Lung (tissue), 12 donors: ENCODE measurements around the gene RPS2. TPM values are rescaled to one million over a fixed set of nuclear protein-coding genes. Genes with fewer than 3 reads are reported as not detected.
A peak's percentile ranks its signal among the peaks of the same experiment; 100 is the strongest.

ENCODE experiments used
- ATAC-seq: fragments of 200-7000 bp; cut with Tn5 transposase; one replicate; pipeline ENCODE4 v1.9.1; 2020; ENCODE audit warnings: moderate number of reproducible peaks; ENCODE audit not compliant: insufficient read depth, low FRiP score
- DNase-seq, 3 donors: peaks; one replicate each; pipeline ENCODE4 v3.0.0-alpha.2; 2013 to 2017
- H3K27ac ChIP-seq, 2 donors: one replicate each; pipeline ENCODE4 v1.5.1; 2013; ENCODE audit warnings: mild to moderate bottlenecking in 2 of 2, moderate library complexity in 2 of 2, control low read depth in 1 of 2, inconsistent platforms in 1 of 2, low read depth in 1 of 2, low read length in 1 of 2
- H3K27me3 ChIP-seq, 3 donors: one replicate each; pipeline ENCODE4 v1.5.1; 2013; ENCODE audit warnings: low read length in 2 of 3; ENCODE audit not compliant: control insufficient read depth in 3 of 3, insufficient read depth in 3 of 3
- H3K36me3 ChIP-seq, 4 donors: one replicate each; pipeline ENCODE4 v1.5.1; 2013; ENCODE audit warnings: low read length in 4 of 4, mild to moderate bottlenecking in 1 of 4, moderate library complexity in 1 of 4; ENCODE audit not compliant: control insufficient read depth in 4 of 4, insufficient read depth in 4 of 4
- H3K4me1 ChIP-seq, 5 donors: one replicate each; pipeline ENCODE4 v1.5.1; 2013; ENCODE audit warnings: low read length in 5 of 5, mild to moderate bottlenecking in 2 of 5, moderate library complexity in 1 of 5; ENCODE audit not compliant: control insufficient read depth in 5 of 5, insufficient read depth in 5 of 5
- H3K4me3 ChIP-seq: one replicate; pipeline ENCODE4 v1.5.1; 2013; ENCODE audit warnings: mild to moderate bottlenecking, control low read depth, moderate library complexity
- H3K9ac ChIP-seq, 2 donors: one replicate each; pipeline ENCODE4 v1.5.1; 2013; ENCODE audit warnings: low read length in 2 of 2, control low read depth in 1 of 2; ENCODE audit not compliant: insufficient read depth in 1 of 2
- H3K9me3 ChIP-seq, 4 donors: one replicate each; pipeline ENCODE4 v1.5.1; 2013; ENCODE audit warnings: low read length in 3 of 4, mild to moderate bottlenecking in 1 of 4, moderate library complexity in 1 of 4; ENCODE audit not compliant: control insufficient read depth in 4 of 4, insufficient read depth in 3 of 4
- WGBS, 2 donors: extraction: QIAGEN DNeasy Blood & Tissue Kit; methylation state at CpG; one replicate each; pipeline ENCODE4 v1.1.7; 2013; 5-methylcytosine and 5-hydroxymethylcytosine counted together
- polyA plus RNA-seq, 2 donors: library from polyadenylated mRNA; stranded (reverse); fragments of 200-250 nt; gene quantifications; one replicate each; pipeline ENCODE4 v1.2.1, GENCODE V29; 2013
- total RNA-seq, 2 donors: library from RNA; depleted of rRNA in 1 of 2; stranded (reverse); fragments of >200 nt in 1 of 2; gene quantifications; one replicate each; pipeline ENCODE4 v1.2.1, GENCODE V29; 2014 to 2021
- TF ChIP-seq, protein P1 (sequence below): IDR thresholded peaks from 2 replicates; pipeline ENCODE4 v1.5.1; 2012; ENCODE audit warnings: mild to moderate bottlenecking; ENCODE audit errors: control extremely low read depth, extremely low read depth
- donor health status: control.
- donor health status: control.
- donor health status: Bipolar disorder and iron deficiency.
- donor health status: healthy.
- donor health status: DM: yes; HTN: yes; CAD: no.

Gene RPS2
- total and polyA plus RNA-seq, 4 donors, result 1,331 to 5,214 (median 2,779) TPM

DNA sequence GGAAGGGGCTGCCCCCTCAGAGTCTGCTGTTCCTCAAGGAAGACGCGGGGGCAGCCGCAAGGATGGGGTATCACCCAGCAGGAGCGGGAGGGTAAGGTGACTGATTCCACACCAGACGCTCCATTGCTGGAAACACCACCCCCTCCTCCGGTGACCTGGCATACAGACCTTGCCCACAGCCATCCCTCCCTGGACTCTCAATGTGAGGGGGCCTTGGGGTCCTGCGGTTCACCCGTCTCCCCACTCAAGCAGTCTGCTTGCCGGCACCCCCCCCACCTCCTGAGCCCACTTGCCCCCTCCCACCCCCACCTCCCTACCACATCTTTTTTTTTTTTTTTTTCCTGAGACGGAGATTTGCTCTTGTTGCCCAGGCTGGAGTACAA, 34.3 kb downstream of the RPS2 start:
- Histone ChIP-seq H3K4me3 (no peak overlapping the region), H3K27me3 (no peaks in the 10 kb centered on the region), H3K9ac (no peak overlapping the region), H3K36me3 (no peaks in the 10 kb centered on the region), H3K9me3 (no peaks in the 10 kb centered on the region), H3K27ac (no peak overlapping the region), H3K4me1 (no peaks in the 10 kb centered on the region)
- DNase-seq (no peak), ATAC-seq (no peak)
- 61 to 81% methylated on average over 9 to 10 of the region's 10 CpGs for WGBS, 2 donors
- TF ChIP-seq, protein P1, sequence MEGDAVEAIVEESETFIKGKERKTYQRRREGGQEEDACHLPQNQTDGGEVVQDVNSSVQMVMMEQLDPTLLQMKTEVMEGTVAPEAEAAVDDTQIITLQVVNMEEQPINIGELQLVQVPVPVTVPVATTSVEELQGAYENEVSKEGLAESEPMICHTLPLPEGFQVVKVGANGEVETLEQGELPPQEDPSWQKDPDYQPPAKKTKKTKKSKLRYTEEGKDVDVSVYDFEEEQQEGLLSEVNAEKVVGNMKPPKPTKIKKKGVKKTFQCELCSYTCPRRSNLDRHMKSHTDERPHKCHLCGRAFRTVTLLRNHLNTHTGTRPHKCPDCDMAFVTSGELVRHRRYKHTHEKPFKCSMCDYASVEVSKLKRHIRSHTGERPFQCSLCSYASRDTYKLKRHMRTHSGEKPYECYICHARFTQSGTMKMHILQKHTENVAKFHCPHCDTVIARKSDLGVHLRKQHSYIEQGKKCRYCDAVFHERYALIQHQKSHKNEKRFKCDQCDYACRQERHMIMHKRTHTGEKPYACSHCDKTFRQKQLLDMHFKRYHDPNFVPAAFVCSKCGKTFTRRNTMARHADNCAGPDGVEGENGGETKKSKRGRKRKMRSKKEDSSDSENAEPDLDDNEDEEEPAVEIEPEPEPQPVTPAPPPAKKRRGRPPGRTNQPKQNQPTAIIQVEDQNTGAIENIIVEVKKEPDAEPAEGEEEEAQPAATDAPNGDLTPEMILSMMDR, result no peak

DNA sequence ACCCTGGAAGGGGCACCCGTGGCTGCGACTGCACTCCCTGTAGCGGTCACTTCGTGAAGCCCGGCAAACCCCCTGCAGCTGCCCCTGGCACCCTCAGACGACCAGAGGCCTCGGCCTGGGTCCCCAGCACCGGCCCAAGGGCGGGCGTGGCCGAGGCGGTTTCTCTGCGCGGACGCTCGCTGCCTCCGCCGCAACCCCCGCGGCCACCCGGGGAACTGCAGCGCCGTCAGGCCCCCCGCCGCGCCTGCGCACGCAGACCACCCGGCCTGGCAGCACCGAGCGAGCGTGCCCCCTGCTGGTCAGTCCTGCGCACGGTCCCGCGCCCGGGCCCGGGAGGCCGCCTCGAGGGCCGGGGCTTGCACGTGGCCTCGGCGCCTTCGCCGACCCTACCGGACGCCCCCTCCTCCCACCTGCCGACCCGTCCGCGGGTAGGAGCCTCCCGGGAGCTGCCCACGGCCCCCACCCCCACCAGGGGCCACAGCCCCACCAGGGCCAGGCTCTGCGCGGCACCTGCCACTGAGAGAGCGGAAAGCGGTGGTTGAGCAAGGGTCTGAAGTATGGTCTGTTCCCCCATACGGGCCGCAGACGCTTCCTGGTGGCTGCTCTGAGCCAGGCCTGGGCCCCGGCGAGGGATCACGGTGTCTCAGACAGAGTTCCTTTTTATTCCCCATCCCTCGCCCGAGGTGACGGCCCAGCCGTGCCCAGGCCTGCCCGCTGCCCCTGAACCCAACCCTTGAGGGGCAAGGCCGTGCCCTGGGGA, 34.9 kb downstream of the RPS2 start:
- Histone ChIP-seq H3K4me3 (peak overlapping the region; percentile 47), H3K27me3 (peaks cover 0 to 2% (median under 1%) of the 10 kb centered on the region in 3 donors), H3K27ac (peak overlapping the region; percentile 41 to 87), H3K4me1 (no peaks in the 10 kb centered on the region), H3K36me3 (no peaks in the 10 kb centered on the region), H3K9me3 (no peaks in the 10 kb centered on the region), H3K9ac (no peak overlapping the region)
- 6 to 10% methylated on average over 55 to 70 of the region's 70 CpGs for WGBS, 2 donors
- peak; percentile 87 to 92 (median 92) for DNase-seq
- peak; percentile 98 for ATAC-seq
- TF ChIP-seq, protein P1, result peak; percentile 99

DNA sequence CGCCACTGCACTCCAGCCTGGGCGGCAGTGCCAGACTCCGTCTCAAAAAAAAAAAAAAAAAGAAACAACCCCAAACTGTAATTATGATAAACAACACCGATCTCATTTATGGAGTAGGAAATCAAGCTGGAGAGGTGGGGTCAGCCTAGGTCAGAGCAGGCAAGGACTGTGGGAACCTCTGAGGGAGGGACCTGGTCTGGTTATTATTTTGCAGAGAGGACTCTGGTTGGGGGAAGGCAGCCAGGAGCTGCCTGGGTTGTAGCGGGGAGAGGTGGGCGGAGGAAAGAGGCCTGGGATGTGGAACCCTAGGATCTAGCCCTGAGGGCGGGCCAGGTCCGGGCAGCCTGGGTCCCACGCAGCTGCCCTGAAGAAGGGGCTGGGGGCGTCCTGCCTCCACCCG, 35.5 kb downstream of the RPS2 start:
- Histone ChIP-seq H3K27ac (peak overlapping the region; percentile 2 to 41), H3K27me3 (peaks cover 0 to 7% (median 6%) of the 10 kb centered on the region in 3 donors), H3K36me3 (no peaks in the 10 kb centered on the region), H3K4me1 (no peaks in the 10 kb centered on the region), H3K4me3 (peak overlapping the region; percentile 47), H3K9me3 (no peaks in the 10 kb centered on the region), H3K9ac (no peak overlapping the region)
- peak; percentile 31 to 47 (median 31) for DNase-seq
- 13 to 17% methylated on average over 11 of the region's 11 CpGs for WGBS, 2 donors
- TF ChIP-seq, protein P1, result no peak
- ATAC-seq, result peak; percentile 30
